Nephron (organoid): Measurements from ENCODE around the gene AMIGO3.

Experiments
- H3K27ac Mint-ChIP-seq, 3 experiments: 2 replicates each; pipeline ENCODE4 v1.8.0; 2020; ENCODE audit warnings: mixed read lengths in 3 of 3, mild to moderate bottlenecking in 2 of 3, moderate library complexity in 1 of 3
- H3K27me3 Mint-ChIP-seq: 2 replicates; pipeline ENCODE4 v1.8.0; 2021; ENCODE audit warnings: low read depth, mild to moderate bottlenecking, moderate library complexity, mixed read lengths
- H3K36me3 Mint-ChIP-seq: 2 replicates; pipeline ENCODE4 v1.8.0; 2020; ENCODE audit warnings: low read depth, mixed read lengths
- H3K4me1 Mint-ChIP-seq: 2 replicates; pipeline ENCODE4 v1.8.0; 2020; ENCODE audit warnings: mixed read lengths
- H3K4me3 Mint-ChIP-seq, 3 experiments: 2 replicates each; pipeline ENCODE4 v1.8.0; 2020; ENCODE audit warnings: mild to moderate bottlenecking in 3 of 3, mixed read lengths in 3 of 3, moderate library complexity in 2 of 3
- H3K9me3 Mint-ChIP-seq: 2 replicates; pipeline ENCODE4 v1.8.0; 2020; ENCODE audit warnings: mixed read lengths
- TF ChIP-seq, protein P1 (sequence below), 3 experiments: fragments of 200-600 bp; sonication (generic); IDR thresholded peaks; one replicate each; pipeline ENCODE4 v1.5.0; 2021; ENCODE audit warnings: antibody characterized with exemption in 3 of 3; ENCODE audit not compliant: unreplicated experiment in 3 of 3

The AMIGO3 gene

DNA sequence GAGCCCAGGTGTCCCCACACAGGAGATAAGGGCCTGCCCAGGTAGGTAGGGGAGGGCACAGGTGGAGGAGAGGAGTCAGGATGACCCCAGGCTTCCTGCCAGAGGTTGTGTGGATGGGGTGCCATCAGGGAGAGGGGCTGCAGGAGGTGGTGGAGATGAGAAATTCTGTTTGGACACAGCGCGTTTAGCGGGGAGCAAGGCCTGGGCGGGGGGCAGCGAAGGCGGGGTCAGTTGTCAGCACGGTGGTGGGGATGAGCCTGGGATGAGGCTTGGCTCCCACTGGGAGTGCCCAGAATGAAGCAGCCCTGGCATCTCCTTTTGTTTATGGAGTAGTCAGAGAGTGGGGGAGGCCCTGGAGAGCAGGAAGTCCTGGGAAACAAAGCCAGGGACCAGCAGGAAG is 15.5 kb downstream of the AMIGO3 start:
- Mint-ChIP-seq H3K9me3 (no peaks in the 10 kb centered on the region), H3K4me1 (no peaks in the 10 kb centered on the region), H3K4me3 (no peak overlapping the region), H3K27me3 (no peaks in the 10 kb centered on the region), H3K27ac (no peak overlapping the region), H3K36me3 (peaks cover 11% of the 10 kb centered on the region)
- TF ChIP-seq, protein P1, sequence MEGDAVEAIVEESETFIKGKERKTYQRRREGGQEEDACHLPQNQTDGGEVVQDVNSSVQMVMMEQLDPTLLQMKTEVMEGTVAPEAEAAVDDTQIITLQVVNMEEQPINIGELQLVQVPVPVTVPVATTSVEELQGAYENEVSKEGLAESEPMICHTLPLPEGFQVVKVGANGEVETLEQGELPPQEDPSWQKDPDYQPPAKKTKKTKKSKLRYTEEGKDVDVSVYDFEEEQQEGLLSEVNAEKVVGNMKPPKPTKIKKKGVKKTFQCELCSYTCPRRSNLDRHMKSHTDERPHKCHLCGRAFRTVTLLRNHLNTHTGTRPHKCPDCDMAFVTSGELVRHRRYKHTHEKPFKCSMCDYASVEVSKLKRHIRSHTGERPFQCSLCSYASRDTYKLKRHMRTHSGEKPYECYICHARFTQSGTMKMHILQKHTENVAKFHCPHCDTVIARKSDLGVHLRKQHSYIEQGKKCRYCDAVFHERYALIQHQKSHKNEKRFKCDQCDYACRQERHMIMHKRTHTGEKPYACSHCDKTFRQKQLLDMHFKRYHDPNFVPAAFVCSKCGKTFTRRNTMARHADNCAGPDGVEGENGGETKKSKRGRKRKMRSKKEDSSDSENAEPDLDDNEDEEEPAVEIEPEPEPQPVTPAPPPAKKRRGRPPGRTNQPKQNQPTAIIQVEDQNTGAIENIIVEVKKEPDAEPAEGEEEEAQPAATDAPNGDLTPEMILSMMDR (IDR thresholded peaks at IDR 0.05; ENCODE audit: unreplicated experiment in 3 of 3) = no peak

- Mint-ChIP-seq H3K27me3 (no peaks in the 10 kb centered on the region), H3K9me3 (no peaks in the 10 kb centered on the region), H3K36me3 (peaks cover 10% of the 10 kb centered on the region)
Measured at GRCh38 chr3:49703443-49703927, 16.0 kb downstream of the AMIGO3 start.

DNA sequence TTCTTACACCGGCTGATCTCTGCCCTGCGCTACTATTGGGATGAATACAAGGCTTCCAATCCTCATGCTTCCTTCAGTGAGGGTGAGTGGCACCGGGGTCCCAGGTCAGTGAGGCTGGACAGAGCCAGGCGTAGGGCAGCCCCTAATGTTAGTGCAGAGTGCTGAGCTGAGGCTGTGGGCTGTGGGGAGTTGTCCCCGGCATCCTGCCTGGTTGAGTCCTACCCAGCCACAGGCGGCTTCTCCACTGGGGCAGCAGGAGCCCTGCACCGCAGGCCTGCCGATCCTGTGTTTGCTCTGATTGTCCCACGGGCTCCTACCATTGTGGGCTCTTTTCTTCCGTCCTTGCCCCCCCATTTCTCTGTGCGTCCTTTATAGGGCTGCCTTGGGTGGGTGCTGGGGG is 16.8 kb downstream of the AMIGO3 start:
- no peaks in the 10 kb centered on the region for H3K27me3 Mint-ChIP-seq
- TF ChIP-seq, protein P1 (IDR thresholded peaks at IDR 0.05; ENCODE audit: unreplicated experiment in 3 of 3) = no peak
- no peaks in the 10 kb centered on the region for H3K4me1 Mint-ChIP-seq

More at GRCh38 chr3:49703443-49703927, 16.0 kb downstream of the AMIGO3 start:
- H3K4me1 Mint-ChIP-seq = no peaks in the 10 kb centered on the region
- H3K27ac Mint-ChIP-seq = no peak overlapping the region
- TF ChIP-seq, protein P1 (IDR thresholded peaks at IDR 0.05; ENCODE audit: unreplicated experiment in 3 of 3) = peak; percentile 66 to 73 (median 72)
- H3K4me3 Mint-ChIP-seq = no peak overlapping the region

DNA sequence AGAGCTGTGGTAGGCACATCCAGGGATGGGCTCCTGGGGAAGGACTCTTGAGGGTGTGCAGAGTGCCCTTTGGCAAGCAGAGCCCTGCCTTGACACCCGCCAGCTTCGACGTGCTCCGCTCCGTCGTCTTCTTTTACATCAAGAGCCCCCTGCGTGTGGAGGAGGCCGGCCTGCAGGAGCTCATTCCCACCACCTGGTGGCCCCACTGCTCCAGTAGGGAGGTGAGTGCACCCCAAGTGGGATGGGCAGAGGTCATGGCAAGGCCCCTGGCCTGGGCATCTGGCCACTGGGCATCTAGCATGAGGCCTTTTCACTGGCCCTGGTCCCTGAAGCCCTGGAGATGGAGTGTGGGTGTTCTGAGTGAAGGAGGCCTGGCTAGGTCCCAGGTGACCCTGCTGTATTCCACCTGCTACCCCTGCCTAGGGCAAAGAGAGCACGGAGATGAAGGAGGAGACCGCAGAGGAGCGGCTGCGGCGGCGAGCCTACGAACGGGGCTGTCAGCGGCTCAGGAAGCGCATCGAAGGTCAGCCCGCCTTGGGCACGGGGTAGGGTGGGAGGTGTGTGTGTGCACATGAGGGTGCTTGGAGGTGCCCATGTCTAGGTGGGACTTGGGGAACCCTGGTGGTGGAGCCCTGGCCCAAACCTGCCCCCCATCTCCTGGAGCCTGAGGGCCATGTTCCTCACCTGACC is 18.0 kb downstream of the AMIGO3 start:
- Mint-ChIP-seq H3K9me3 (no peaks in the 10 kb centered on the region), H3K27me3 (no peaks in the 10 kb centered on the region), H3K27ac (no peak overlapping the region), H3K36me3 (peaks cover 4% of the 10 kb centered on the region), H3K4me1 (no peaks in the 10 kb centered on the region), H3K4me3 (no peak overlapping the region)
- TF ChIP-seq, protein P1 (IDR thresholded peaks at IDR 0.05; ENCODE audit: unreplicated experiment in 3 of 3) = peak; percentile 20 to 39 (median 36)

More for the DNA sequence above, 16.8 kb downstream of the AMIGO3 start:
- Mint-ChIP-seq H3K36me3 (peaks cover 5% of the 10 kb centered on the region), H3K4me3 (no peak overlapping the region), H3K9me3 (no peaks in the 10 kb centered on the region), H3K27ac (no peak overlapping the region)

GRCh38 chr3:49700453-49701128 is 18.9 kb downstream of the AMIGO3 start:
- no peaks in the 10 kb centered on the region for H3K9me3 Mint-ChIP-seq
- H3K4me1 Mint-ChIP-seq = no peaks in the 10 kb centered on the region
- TF ChIP-seq, protein P1 (IDR thresholded peaks at IDR 0.05; ENCODE audit: unreplicated experiment in 3 of 3) = no peak
- H3K27me3 Mint-ChIP-seq = no peaks in the 10 kb centered on the region
- H3K4me3 Mint-ChIP-seq = no peak overlapping the region
- peaks cover 4% of the 10 kb centered on the region for H3K36me3 Mint-ChIP-seq
- H3K27ac Mint-ChIP-seq = no peak overlapping the region
